ENCODE data around the gene UGT1A6.

UGT1A6 gene

DNA sequence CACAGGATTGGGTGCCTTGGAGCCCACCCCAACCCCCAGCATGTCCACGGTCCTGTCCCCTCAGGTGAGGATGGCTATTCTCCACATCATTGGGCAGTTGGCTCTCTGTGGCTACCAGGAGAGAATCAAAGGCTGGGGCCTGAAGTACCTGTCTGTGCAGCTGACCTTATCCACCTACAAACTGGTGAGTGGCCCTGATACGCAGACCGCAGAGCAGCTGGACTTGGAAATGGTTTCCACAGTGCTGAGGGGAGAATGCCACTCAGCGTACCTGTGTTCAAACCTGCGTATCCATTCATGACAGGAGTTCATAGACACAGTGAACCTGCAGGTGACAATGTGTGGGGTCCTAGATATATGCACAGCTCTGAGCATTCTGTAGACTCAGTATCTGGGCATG is 107.0 kb downstream of the UGT1A6 start:
- no peak for DNase-seq

DNA sequence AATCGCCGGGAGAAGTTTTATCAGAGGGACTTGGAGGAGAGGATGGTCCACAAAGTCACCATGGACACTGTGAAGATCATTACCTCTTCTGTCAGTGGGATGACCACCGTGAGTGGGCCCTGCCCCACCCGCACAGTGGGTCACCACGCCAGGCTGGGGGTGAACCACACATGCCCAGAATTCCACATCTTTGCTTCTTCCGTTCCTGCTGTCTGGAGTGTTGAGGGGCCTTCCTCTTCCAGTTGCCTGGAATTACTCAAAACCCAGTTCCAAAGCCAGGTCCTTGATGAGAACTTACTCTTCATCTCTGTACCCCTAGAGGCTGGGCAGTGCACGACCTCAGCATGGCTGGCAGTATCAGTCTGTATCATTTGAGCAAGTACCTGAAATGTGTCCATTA is 107.5 kb downstream of the UGT1A6 start:
- no peak for DNase-seq

DNA sequence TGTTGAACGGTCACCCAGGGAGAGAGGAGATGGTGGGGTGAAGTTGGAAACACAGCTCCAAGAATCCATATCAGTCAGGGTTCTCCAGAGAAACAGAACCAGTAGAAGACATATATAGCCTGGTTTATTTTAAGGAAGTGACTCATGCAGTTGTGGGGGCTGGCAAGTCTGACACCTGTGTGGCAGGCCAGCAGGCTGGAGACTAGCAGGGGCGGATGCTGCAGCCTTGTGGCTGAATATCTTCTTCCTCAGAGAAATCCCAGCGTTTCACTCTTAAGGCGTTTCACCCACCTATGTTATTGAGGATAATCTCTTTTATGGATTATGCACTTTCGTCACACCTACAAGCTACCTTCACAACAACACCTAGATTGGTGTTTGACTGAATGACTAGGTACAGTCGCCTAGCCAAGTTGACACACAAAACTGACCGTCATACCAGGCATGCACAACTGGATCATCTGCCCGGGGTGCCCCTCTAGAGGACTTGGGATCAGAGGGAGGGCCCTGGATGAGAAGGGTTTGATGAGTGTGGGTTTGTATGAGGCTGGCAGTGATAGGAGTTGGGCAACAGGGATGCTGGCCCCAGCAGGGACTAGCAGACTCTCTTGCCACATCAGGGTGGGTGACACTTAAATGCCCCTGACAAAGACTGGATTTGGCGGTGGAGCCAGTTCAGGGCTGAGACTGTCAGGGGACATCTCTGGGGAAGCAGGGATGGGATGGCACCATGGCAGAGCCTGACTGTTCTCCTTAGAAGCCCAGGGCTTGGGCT is 108.9 kb downstream of the UGT1A6 start:
- DNase-seq, result peak in 14 of 58 donors; percentile 2 to 39 (median 11)

- no peak for DNase-seq
Measured at GRCh38 chr2:233802132-233802815, 109.6 kb downstream of the UGT1A6 start.

GRCh38 chr2:233803292-233803911 is 110.7 kb downstream of the UGT1A6 start:
- DNase-seq, result no peak

DNA sequence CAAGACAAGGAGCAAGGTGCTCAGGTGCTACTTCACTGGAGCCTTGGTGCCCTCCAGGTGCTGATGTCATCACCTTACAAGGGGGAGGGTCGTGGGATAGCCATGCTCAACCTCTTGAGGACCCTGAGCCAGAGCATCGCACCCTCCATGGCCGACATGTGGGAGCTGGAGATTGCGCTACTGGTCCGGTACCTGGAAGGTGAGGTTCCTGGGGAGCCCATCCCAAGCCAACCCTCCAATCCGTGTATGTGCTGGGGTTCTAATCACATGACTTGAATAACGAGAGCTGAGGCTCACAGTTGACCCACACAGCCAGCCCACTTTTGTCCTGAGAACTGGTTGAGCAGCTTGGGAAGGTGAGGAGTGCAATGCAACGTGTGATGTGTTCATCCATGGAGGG is 111.3 kb downstream of the UGT1A6 start:
- no peak for DNase-seq

DNA sequence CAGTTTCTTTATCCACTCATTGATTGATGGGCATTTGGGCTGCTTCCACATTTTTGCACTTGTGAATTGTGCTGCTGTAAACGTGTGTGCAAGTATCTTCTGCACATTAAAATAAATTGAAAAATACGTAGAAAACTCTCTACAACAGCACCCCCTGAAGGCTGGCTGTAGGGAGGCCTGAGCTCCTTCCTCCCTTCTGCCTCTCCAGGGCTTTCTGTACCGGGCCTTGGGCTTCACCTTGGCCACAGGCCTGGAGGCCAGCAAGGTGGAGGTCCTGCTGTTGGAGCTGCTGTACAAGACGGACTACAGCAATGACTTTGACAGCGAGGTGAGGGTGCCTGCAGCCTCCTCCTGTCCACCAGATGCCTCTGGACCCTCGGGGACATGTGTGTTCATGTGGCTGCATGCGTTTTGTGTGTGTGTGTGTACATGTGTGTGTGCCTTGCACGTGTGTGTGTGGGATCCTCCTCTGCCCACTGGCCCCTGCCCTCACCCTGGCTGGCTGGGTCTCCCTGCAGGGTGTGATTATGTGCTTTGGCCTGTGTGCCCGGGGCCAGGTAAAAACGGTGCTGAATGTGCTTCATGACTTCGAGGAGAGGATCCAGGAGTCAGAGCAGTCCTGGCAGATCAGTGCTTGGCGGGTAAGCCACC is 114.7 kb downstream of the UGT1A6 start:
- no peak for DNase-seq

DNA sequence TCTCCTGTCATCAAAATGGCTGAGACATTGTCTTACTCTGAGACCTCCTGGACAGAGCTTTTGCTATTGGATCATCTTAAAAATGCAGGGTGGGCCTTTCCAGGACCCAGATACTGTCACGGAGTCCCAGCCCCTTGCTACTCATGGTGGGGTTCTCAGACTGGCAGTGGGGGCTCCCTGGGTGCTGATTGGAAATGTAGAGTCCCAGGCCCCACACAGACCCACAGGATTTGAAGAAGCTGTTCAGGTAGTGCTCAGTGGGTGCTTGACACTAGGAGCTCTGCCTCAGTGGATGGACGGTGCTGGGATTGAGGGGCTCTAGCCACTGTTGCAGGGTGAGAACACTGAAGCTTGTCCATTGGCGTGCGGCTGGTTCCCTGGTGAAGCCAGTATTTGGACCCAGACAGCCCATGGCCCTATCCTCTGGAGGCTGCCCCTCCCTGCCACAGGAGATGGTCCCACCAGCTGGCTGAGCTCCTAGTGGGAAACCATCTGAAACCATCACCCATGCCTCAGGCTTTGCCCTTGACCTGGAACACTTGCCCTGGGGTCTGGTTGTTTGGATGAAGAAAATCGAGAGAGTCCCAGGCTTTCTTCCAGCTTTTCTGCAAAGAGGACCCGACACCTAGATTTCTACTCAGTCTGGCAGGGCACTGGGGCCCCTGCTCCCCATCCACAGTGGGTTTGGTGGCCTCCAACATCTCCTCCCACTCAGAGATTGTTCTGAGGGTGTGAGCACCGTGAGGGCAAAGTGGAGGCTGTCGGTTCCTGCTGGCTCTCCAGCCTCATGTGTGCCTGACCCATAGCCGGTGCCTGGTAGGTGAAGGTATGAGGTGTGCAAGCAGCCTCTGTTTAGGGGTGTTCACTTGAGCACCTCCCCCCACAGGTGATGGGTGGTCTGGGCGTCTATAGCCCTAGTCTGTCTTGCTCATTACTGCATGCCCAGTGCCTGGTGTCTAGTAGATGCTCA is 115.6 kb downstream of the UGT1A6 start:
- no peak for DNase-seq

DNA sequence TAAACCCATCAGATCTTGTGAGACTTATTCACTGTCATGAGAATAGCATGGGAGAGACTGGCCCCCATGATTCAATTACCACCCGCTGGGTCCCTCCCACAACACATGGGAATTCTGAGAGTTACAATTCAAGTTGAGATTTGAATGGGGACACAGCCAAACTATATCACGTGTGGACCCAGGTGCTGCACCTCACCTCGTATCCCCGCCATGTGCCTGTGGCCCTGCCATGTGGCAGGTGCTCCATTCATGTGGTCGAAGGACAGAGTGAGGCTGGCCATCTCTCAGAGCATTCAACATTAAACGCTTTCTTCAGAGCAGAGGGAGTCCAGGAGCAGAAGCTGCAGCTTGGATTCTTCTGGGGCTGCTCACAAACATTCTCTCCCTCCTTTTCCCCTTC is 117.7 kb downstream of the UGT1A6 start:
- DNase-seq, result no peak

- no peak for DNase-seq
Measured at GRCh38 chr2:233811087-233811486, 118.4 kb downstream of the UGT1A6 start.

DNA sequence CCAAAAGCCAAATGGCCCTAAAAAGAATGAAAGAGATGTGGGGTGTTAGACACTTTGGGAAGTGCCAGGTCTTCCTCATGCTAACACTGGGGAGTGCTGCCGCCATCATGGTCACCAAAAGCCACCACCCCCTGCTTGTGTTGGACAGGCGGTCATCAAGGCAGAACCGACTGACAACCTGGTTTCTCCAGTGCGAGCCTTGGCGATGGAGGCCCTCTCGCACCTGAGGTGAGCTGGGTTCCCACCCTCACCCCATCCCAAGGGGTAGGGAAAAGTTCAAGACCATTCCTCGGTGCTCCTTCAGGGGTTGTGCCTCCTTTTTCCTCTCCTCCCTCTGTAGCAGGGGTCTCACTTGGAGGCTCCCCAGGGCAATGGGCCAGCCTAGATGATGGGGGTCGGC is 119.0 kb downstream of the UGT1A6 start:
- DNase-seq, result no peak

- DNase-seq, result no peak
Measured at GRCh38 chr2:233813236-233814055, 120.8 kb downstream of the UGT1A6 start.

DNA sequence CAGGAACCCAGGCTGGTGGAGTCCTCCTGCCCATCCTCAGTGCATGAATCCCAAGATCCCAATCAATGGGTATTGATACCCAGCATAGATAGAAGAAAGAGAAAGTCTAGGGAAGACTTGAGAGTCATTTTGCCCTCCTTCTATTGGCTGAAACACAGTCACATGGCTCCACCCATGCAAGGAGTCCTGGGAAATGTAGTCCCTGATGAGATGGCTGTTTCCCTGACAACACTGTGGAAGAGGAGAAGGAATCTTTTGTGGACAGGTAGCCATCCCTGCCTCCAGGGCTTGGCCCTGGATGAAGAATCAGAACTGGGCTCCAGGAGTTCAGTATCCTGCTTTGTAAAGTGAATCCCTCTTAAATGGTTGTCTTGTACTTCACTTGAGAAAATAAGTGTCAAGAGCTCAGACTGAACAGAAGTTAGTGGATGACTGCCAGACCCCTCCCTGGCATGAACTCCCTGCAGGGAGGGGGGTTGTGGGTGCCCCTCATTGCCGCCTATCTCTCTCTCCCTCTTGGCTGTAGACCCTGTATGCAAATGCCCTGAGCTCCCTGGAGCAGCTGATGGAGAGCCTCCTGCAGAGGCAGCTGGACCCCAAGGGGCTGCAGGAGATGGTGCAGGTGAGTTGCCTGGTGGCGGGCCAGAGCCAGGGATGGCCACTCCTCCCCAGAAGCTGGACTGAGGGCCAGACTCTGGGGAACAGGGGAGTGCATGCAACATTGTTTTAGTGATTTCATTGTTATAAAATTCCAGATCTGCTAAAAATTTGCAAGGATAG is 121.6 kb downstream of the UGT1A6 start:
- no peak for DNase-seq

DNA sequence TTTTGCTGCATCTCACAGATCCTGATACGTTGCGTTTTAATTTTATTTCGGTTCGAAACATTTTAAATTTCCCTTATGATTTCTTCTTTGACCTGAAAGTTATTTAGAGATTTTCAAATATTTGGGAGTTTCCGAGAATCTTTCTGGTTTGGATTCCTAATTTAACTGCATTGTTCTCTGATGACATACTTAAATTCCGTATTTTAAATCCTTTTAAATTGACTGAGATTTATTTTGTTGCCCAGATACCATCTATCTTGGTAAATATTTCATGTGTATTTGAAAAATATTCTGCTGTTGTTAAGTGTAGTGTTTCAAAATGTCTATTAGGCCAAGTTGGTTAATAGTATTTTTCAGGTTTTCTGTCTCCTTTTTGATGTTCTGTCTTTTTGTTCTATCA is 123.2 kb downstream of the UGT1A6 start:
- no peak for DNase-seq

GRCh38 chr2:233816334-233816733 is 123.6 kb downstream of the UGT1A6 start:
- DNase-seq, result no peak

DNA sequence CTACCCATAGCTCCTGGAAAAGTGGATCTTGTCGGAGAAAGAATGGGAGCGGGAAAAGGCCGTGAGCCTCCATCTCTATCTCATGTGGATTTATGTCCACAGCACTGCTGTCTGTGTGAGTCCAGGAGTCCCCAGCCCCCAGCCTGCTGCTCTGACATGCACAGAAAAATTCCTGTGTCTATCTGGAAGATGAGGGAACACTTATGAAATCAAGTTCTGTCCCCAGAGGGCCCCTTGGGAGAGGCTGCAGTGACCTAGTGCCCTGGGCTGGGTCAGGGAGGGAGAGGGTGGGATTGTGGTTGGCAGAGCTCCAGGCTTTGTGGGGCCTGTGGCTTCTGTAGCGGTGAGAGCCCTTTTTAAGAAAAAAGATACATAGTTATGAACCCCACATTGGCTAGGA is 124.1 kb downstream of the UGT1A6 start:
- DNase-seq, result no peak

DNA sequence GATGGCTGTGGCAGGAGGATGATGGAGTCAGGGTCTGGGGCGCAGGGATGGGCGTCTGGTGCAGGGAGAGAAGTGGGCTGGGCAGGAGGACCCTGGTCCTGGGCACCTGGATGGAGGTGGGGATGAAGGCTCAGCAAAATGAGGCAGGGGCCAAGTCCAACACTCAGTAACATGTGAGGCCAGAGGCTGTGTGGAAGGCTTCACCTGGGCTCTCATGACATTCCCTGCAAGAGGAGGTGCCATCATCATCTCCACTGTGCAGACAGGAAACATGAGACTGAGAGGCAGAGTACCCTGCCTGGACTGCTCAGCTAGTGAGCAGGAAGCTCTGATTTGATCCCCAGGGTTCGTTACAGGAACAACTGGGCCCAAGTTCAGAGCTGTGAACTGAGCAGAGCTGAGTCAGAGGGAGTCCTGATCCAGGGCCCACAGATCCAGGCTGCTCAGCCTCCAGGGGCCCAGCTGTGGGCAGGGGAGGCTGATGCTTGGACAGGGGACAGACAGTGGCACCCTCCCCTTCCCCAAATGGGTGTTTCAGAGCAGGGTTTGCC is 124.7 kb downstream of the UGT1A6 start:
- DNase-seq, result no peak

- no peak for DNase-seq
Measured at GRCh38 chr2:233817995-233818638, 125.4 kb downstream of the UGT1A6 start.

Measured in anterior cingulate cortex (tissue), 58 donors.